Measurements from ENCODE around the gene STAT5B. TPM values are rescaled to one million over a fixed set of nuclear protein-coding genes. Genes with fewer than 3 reads are reported as not detected.
"Not testable (repeated sequence)": the region's sequence is repeated elsewhere in the genome, so short reads cannot be mapped to it uniquely, and the experiment has no call there.

STAT5B gene
- total and polyA plus RNA-seq, 9 of the 15 experiments (the other 6 are each of a cell fraction or from before 2014, with no cell fraction given): 20.8 to 176 (median 92.4) TPM

GRCh38 chr17:42240863-42241262 lies 35.3 kb downstream of the STAT5B start:
- H3K9me3 ChIP-seq (replicated peaks; ENCODE audit: control insufficient read depth, insufficient read depth, low read depth, low read length); intact Hi-C loops (cut with micrococcal nuclease); H3K9me1 ChIP-seq (ENCODE audit: control insufficient read depth, insufficient read depth, low read length); BruUV-seq (replicated peaks); H4K20me1 ChIP-seq (replicated peaks; ENCODE audit: control insufficient read depth, insufficient read depth, low read length); FAIRE-seq; H3K4me2 ChIP-seq (ENCODE audit: insufficient read depth, low read length); in situ Hi-C loops (cut with MboI); H2AFZ ChIP-seq (ENCODE audit: low read depth, low read length); H3K4me3 ChIP-seq; H3K27ac ChIP-seq (ENCODE audit: extremely low read depth, low read depth, low read length); H3K9ac ChIP-seq (ENCODE audit: insufficient read depth in 1 of 2, low read depth in 2 of 2, low read length in 2 of 2); H3K27me3 ChIP-seq (ENCODE audit: control insufficient read depth in 2 of 2, insufficient read depth in 2 of 2, low read length in 2 of 2); CTCF ChIA-PET (ENCODE audit: low intra/inter-chr PET ratio): not testable (repeated sequence)
- peaks cover 11 to 17% of the 10 kb centered on the region in 2 experiments; a peak in 3 of 5 replicates for H3K4me1 ChIP-seq (replicated peaks in 1 of 2; ENCODE audit: control insufficient read depth in 2 of 2, insufficient read depth in 2 of 2, low read length in 2 of 2)
- DNase-seq (ENCODE audit: extremely low read depth in 1 of 4, low spot score in 3 of 4) (peak in 1 of 4 experiments; percentile 41), ATAC-seq (peak; percentile 31; the same call in 1 of the 3 replicates)
- peaks cover 92% of the 10 kb centered on the region for H3K79me2 ChIP-seq (ENCODE audit: control insufficient read depth, insufficient read depth, low read length)
- peaks cover 17% of the 10 kb centered on the region for H3K36me3 ChIP-seq (ENCODE audit: control insufficient read depth, insufficient read depth, low read length)
- TF ChIP-seq TBP (optimal IDR thresholded peaks at IDR 0.05; ENCODE audit: low read depth, low read length) (peak; percentile 81), POLR3A (IDR thresholded peaks at IDR 0.05; ENCODE audit: borderline replicate concordance, extremely low read depth, insufficient read depth, insufficient read length) (peak; percentile 57)
- 51% methylated on average over 4 of the region's 4 CpGs for WGBS (ENCODE audit: insufficient coverage, low coverage, missing lambda C conversion rate)
- POLR2A ChIA-PET: interaction anchor here (0.5 to 1.0 kb wide), 3 partner anchors 12 to 100 kb away, joined by 3 read pairs; no protein-coding TSS in a partner anchor

- peaks cover 11 to 17% of the 10 kb centered on the region in 2 experiments; a peak in 3 of 5 replicates for H3K4me1 ChIP-seq (replicated peaks in 1 of 2; ENCODE audit: control insufficient read depth in 2 of 2, insufficient read depth in 2 of 2, low read length in 2 of 2)
- H3K27ac ChIP-seq (ENCODE audit: extremely low read depth, low read depth, low read length): no peak overlapping the region
- no peak overlapping the region for H3K4me3 ChIP-seq
- no peaks in the 10 kb centered on the region for H3K27me3 ChIP-seq (ENCODE audit: control insufficient read depth in 2 of 2, insufficient read depth in 2 of 2, low read length in 2 of 2)
- ATAC-seq (no peak), DNase-seq (ENCODE audit: extremely low read depth in 1 of 4, low spot score in 3 of 4) (no peak), FAIRE-seq (no peak)
- H3K79me2 ChIP-seq (ENCODE audit: control insufficient read depth, insufficient read depth, low read length): peaks cover 95% of the 10 kb centered on the region
- intact Hi-C loops (cut with micrococcal nuclease) (no loop called here), in situ Hi-C loops (cut with MboI) (no loop called here)
- H3K36me3 ChIP-seq (ENCODE audit: control insufficient read depth, insufficient read depth, low read length): peaks cover 20% of the 10 kb centered on the region
- WGBS (ENCODE audit: insufficient coverage, low coverage, missing lambda C conversion rate): 74% methylated on average over 5 of the region's 5 CpGs
- no peaks in the 10 kb centered on the region; the same call in 1 of the 2 replicates for H4K20me1 ChIP-seq (replicated peaks; ENCODE audit: control insufficient read depth, insufficient read depth, low read length)
- no peak overlapping the region for H2AFZ ChIP-seq (ENCODE audit: low read depth, low read length)
- no peaks in the 10 kb centered on the region for H3K9me3 ChIP-seq (replicated peaks; ENCODE audit: control insufficient read depth, insufficient read depth, low read depth, low read length)
- no peak overlapping the region for H3K4me2 ChIP-seq (ENCODE audit: insufficient read depth, low read length)
- CTCF ChIA-PET (ENCODE audit: low intra/inter-chr PET ratio): no interaction called here
- no TSS peak for BruUV-seq (replicated peaks)
- no peaks in the 10 kb centered on the region for H3K9me1 ChIP-seq (ENCODE audit: control insufficient read depth, insufficient read depth, low read length)
- H3K9ac ChIP-seq (ENCODE audit: insufficient read depth in 1 of 2, low read depth in 2 of 2, low read length in 2 of 2): no peak overlapping the region
- POLR2A ChIA-PET: interaction anchor here (0.8 to 1.0 kb wide), 2 partner anchors 16 to 18 kb away, joined by 3 read pairs; no protein-coding TSS in a partner anchor
- no peak for TF ChIP-seq HIVEP1 (CRISPR knock-in tag; IDR thresholded peaks at IDR 0.05)
- TF ChIP-seq SP2 (IDR thresholded peaks at IDR 0.05; ENCODE audit: extremely low read depth, low read depth, low read length, poor library complexity, severe bottlenecking): no peak
- peak; percentile 19 for TF ChIP-seq RBM25 (IDR thresholded peaks at IDR 0.05; ENCODE audit: low read depth, low read length, severe bottlenecking)
- no peak for TF ChIP-seq CHD2 (IDR thresholded peaks at IDR 0.05; ENCODE audit: low read depth, low read length)
- peak; percentile 39 for TF ChIP-seq ZNF146 (CRISPR knock-in tag; IDR thresholded peaks at IDR 0.05; ENCODE audit: unreplicated experiment)
- TF ChIP-seq MYC (IDR thresholded peaks at IDR 0.05; ENCODE audit: low read depth, low read length): no peak
- no peak for TF ChIP-seq MYC (CRISPR knock-in tag; IDR thresholded peaks at IDR 0.05; ENCODE audit: borderline replicate concordance, low read depth)
- no peak for TF ChIP-seq SAFB (IDR thresholded peaks at IDR 0.05; ENCODE audit: borderline replicate concordance, low read depth, low read length)
- no peak for TF ChIP-seq RNF219 (CRISPR knock-in tag; IDR thresholded peaks at IDR 0.05)
- TF ChIP-seq ZFP91 (CRISPR knock-in tag; IDR thresholded peaks at IDR 0.05): no peak
- TF ChIP-seq FOXP1 (CRISPR knock-in tag; IDR thresholded peaks at IDR 0.05): no peak
These were observed 36.0 kb downstream of the STAT5B start for GRCh38 chr17:42240201-42240600.

All from K562 (cell line).